ENCODE data around the gene ARHGAP10.

The ARHGAP10 gene

DNA sequence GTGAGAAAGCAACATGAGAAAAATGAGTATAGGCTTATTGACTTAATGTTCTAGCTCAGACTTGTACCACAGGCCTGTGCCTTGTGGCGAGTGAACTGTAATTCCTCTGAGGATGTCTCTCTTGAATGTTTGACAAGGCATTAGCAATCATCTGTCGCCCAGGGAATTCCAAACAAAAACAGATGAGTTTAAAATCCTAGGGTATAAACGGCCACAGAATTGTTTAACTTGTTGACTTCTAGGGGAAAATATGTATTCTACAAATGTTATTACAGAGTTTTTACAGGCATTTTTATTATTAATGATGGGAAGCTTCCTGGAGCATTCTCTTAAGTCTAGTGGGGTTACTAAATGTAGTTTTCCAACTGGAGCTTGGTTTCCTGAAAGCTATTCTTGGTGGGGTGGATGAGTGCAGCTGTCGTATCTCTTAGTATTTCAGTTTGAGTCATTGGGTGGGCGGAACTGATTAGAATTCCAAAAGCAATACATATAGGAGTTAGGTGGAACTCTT is 40.6 kb downstream of the ARHGAP10 start:
- TF ChIP-seq, protein P1, sequence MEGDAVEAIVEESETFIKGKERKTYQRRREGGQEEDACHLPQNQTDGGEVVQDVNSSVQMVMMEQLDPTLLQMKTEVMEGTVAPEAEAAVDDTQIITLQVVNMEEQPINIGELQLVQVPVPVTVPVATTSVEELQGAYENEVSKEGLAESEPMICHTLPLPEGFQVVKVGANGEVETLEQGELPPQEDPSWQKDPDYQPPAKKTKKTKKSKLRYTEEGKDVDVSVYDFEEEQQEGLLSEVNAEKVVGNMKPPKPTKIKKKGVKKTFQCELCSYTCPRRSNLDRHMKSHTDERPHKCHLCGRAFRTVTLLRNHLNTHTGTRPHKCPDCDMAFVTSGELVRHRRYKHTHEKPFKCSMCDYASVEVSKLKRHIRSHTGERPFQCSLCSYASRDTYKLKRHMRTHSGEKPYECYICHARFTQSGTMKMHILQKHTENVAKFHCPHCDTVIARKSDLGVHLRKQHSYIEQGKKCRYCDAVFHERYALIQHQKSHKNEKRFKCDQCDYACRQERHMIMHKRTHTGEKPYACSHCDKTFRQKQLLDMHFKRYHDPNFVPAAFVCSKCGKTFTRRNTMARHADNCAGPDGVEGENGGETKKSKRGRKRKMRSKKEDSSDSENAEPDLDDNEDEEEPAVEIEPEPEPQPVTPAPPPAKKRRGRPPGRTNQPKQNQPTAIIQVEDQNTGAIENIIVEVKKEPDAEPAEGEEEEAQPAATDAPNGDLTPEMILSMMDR (IDR thresholded peaks at IDR 0.05; ENCODE audit: low read depth, low read length, missing control alignments), result no peak

DNA sequence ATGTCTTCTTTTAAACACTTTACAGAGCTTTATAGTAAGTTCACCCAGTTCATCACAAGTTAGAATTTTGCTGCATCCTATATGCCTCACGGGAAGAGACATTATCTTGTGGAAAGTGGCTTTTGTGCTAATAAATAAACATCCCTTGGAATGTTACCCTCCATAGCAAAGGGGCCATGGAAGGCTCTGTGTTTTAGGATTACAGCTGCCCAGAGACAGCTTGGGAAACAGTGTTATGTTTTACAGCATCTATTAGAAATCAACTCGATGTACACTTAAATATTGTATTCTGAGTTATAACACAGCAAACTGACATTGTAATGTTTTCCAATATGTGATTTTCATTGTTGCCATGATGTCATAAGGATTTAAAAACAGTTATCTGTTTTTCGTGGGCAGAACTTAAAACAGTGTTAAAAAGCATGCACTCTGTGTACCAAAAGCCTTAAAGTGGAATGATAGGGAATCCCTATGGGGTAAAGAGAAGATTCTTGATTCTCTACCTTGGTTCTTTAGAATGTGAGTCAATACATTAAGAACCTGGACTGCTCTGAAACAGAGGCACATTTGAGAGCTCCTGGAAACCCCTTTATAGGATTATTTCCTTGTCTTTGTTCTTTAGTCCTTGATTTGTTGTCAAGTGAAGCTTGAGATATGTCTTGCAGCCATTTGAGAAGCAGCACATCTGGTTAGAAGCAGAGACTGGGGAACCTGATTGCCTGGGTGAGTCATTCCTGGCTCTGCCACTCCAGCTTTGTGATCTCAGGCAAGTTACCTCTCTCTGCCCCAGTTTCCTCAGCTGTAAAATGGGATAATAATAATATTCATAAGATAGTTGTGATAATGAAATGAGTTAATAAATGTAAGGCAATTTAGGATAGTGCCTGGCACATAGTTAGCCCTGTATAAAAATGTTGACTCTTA is 41.6 kb downstream of the ARHGAP10 start:
- DNase-seq (ENCODE audit: extremely low read depth, low read depth), result no peak
- H3K4me3 ChIP-seq (replicated peaks; ENCODE audit: low read depth, low read length), result no peak overlapping the region
- TF ChIP-seq, protein P1 (IDR thresholded peaks at IDR 0.05; ENCODE audit: low read depth, low read length, missing control alignments), result no peak

More for the DNA sequence above, 40.6 kb downstream of the ARHGAP10 start:
- H3K4me3 ChIP-seq (replicated peaks; ENCODE audit: low read depth, low read length), result no peak overlapping the region
- DNase-seq (ENCODE audit: extremely low read depth, low read depth), result peak; percentile 63

DNA sequence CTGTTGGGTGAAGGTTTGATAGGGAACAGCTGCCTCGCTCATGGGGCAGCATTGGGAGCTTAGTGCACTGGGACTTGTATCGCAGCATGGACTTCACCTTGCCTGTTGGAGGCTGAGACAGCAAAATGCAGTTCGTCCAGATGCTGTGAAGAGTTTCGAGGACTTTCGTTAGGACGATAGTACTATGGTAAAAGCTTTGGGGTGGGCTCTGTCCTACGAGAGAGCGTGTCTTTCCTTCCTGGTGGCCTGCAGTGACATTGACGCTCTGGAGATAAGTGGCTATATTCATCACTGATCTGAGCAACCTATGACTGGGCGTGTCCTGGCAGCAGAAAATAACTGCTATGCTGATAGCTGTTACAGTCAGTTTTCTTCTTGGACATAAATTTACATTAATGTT is 44.8 kb downstream of the ARHGAP10 start:
- DNase-seq (ENCODE audit: extremely low read depth, low read depth), result no peak
- no peak overlapping the region for H3K4me3 ChIP-seq (replicated peaks; ENCODE audit: low read depth, low read length)
- TF ChIP-seq, protein P1 (IDR thresholded peaks at IDR 0.05; ENCODE audit: low read depth, low read length, missing control alignments), result no peak

DNA sequence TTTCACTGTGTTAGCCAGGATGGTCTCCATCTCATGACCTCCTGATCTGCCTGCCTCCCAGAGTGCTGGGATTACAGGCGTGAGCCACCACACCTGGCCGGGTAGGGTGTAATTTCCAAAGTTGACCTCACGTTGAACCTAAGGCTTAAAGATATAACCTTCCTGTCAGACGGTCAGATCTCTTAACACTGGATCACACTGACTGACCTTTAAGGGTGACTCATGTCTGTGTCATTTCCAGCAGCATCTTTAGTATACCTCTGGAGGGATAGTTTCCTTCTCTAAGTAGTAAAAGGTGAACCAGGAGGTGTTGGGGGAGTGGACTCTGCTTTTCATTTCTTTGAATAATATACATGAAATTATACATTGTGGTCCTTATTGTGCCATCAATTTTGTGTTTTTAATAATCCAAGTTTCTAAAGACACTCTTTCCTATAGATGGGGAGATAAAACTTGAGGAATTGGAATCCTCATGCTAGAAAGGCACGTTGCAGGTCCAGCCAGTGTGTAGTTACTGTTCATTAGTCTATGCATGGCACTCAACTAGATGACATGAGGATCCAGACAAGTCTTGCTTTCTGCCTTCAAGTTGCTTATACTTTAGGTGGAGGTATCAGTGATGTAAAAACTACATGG is 45.7 kb downstream of the ARHGAP10 start:
- no peak overlapping the region for H3K4me3 ChIP-seq (replicated peaks; ENCODE audit: low read depth, low read length)
- TF ChIP-seq, protein P1 (IDR thresholded peaks at IDR 0.05; ENCODE audit: low read depth, low read length, missing control alignments), result no peak
- no peak for DNase-seq (ENCODE audit: extremely low read depth, low read depth)

DNA sequence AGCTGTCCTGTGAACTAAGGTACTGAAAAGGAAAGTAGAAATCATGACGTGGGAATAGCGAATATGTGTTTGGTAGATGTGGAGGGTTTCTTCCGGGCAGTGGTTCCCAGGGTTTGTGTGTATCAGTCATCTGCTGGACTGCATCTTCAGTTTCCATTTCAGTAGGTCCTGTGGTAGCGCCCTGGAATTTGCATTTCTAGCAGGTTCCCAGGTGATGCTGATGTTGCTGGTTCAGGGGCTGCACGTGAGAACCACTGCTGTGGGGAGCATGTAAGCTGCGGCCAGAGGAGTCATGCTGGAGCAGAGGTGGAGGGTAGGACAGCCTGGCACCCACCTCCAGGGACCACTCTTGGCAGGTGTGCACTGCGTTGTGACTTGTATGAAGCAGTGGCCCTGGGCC is 47.1 kb downstream of the ARHGAP10 start:
- TF ChIP-seq, protein P1 (IDR thresholded peaks at IDR 0.05; ENCODE audit: low read depth, low read length, missing control alignments), result no peak
- no peak for DNase-seq (ENCODE audit: extremely low read depth, low read depth)
- H3K4me3 ChIP-seq (replicated peaks; ENCODE audit: low read depth, low read length), result no peak overlapping the region

DNA sequence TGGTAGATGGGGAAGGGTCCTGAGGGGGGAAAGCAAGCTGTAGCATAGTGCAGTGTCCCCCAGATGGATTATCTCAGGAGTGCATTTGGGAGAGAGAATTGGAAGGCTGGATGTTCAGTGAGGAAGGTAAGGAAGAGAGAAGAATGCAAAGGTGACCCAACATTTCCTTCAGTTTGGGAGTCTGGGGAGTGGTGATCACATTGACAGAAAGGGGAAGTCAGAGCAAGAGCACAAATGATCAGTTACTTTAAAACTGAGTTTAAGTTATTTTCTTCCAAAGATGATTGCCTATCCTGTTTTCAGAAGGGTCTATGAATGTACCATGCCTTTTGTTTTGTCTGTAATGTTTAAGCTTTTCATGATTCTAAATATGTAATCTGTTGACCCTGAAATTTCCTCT is 47.6 kb downstream of the ARHGAP10 start:
- TF ChIP-seq, protein P1 (IDR thresholded peaks at IDR 0.05; ENCODE audit: low read depth, low read length, missing control alignments), result no peak
- DNase-seq (ENCODE audit: extremely low read depth, low read depth), result no peak
- no peak overlapping the region for H3K4me3 ChIP-seq (replicated peaks; ENCODE audit: low read depth, low read length)
